Muscle of leg (tissue), 11 donors: Measurements from ENCODE around the gene TLR5. TPM values are rescaled to one million over a fixed set of nuclear protein-coding genes. Genes with fewer than 3 reads are reported as not detected.

Experiments used
- DNase-seq: peaks from one replicate; pipeline ENCODE4 v3.0.0; 2013
- H3K27ac ChIP-seq: one replicate; pipeline ENCODE4 v1.5.1; 2013; ENCODE audit warnings: mild to moderate bottlenecking, low read length, control low read depth
- H3K27me3 ChIP-seq: one replicate; pipeline ENCODE4 v1.6.1; 2013; ENCODE audit warnings: low read length; ENCODE audit not compliant: control insufficient read depth, insufficient read depth
- H3K36me3 ChIP-seq: one replicate; pipeline ENCODE4 v1.6.1; 2013; ENCODE audit warnings: low read length; ENCODE audit not compliant: control insufficient read depth, insufficient read depth
- H3K4me1 ChIP-seq: one replicate; pipeline ENCODE4 v1.6.1; 2013; ENCODE audit warnings: low read length; ENCODE audit not compliant: control insufficient read depth, insufficient read depth
- H3K4me3 ChIP-seq: one replicate; pipeline ENCODE4 v1.5.1; 2013; ENCODE audit warnings: low read length, control low read depth
- H3K9me3 ChIP-seq: replicated peaks from 2 replicates; pipeline ENCODE4 v1.6.1; 2013; ENCODE audit warnings: low read depth, low read length; ENCODE audit not compliant: control insufficient read depth
- WGBS: methylation state at CpG from one replicate; pipeline ENCODE4 v1.1.5; 2013; ENCODE audit warnings: missing lambda C conversion rate; ENCODE audit not compliant: insufficient coverage; 5-methylcytosine and 5-hydroxymethylcytosine counted together
- polyA plus RNA-seq, 8 donors: library from polyadenylated mRNA; unstranded; fragments of 120-200 nt; gene quantifications; one replicate each; pipeline versions ENCODE4 v1.2.1 to v1.2.3, GENCODE V29; 2013; ENCODE audit warnings: inconsistent platforms in 1 of 8, low replicate concordance in 1 of 8; ENCODE audit not compliant: insufficient read length in 8 of 8, insufficient read depth in 1 of 8
- total RNA-seq: library from RNA; stranded (reverse); fragments of 120-200 nt; gene quantifications from one replicate; pipeline ENCODE4 v1.2.4, GENCODE V29; 2013

TLR5 gene
- total and polyA plus RNA-seq, 9 donors = 3.1 to 4.9 (median 3.8) TPM

DNA sequence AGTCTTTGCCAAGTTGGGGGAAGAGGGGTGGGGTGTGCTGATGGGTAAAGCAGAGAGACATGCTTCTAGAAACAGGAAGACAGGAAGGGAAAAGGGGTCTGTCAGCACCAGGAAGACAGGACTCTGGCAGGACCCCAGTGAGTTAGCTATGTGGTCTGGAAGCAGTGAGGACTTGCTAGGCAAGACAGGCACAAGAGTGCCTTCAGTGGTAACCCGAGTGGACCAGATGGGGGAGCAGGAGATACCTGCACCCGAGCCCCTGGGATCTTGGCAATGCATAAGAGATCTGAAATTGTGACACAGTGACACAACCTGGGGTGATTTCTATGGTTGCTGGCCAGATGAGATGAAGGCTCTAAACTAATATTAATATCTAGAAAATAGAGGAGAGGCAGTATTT, 7.0 kb downstream of the TLR5 start:
- 40% methylated on average over 1 of the region's 2 CpGs for WGBS
- H3K4me1 ChIP-seq = peaks cover 36% of the 10 kb centered on the region
- no peaks in the 10 kb centered on the region for H3K9me3 ChIP-seq
- peaks cover 7% of the 10 kb centered on the region for H3K27me3 ChIP-seq
- H3K36me3 ChIP-seq = no peaks in the 10 kb centered on the region
- no peak for DNase-seq
- H3K4me3 ChIP-seq = no peak overlapping the region
- H3K27ac ChIP-seq = peak overlapping the region; percentile 31

DNA sequence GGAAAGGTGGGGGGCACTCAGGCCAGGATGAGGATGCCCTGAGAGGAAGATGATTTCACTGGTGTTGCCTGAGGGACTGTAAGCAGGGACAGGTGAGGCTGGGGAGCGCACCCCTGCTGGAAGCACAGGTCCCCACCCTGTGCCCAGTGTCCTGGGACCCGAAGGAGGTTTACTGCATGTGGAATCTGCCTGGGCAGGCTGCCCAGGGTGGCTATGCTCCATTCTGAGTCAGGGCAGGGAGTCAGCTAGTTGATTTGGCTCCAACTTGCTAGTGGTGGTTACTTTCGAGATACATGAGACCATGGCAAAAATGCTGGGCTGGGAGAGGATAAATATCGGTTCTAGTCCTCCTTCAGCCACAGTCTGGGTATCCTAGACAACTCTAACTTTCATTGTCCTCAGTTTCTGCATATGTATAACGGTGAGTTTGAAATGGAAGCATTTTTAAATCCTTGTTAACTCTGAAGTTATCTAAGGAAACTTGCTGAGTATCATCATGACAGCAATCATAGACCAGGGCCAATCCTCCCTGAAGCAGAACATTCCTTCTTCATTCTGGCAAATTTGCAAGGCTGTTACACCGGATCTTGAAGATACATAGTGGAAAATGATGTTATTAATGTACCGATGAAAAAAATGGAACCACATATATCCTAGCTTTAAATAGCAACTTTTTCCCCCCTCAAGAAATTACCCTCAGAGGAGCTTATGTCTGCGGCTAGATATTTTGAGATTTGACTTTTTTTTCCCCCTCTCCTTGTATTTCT, 7.7 kb downstream of the TLR5 start:
- H3K4me1 ChIP-seq = peaks cover 30% of the 10 kb centered on the region
- H3K27me3 ChIP-seq = peaks cover 7% of the 10 kb centered on the region
- peak overlapping the region; percentile 17 for H3K27ac ChIP-seq
- H3K36me3 ChIP-seq = no peaks in the 10 kb centered on the region
- peak; percentile 63 for DNase-seq
- H3K4me3 ChIP-seq = no peak overlapping the region
- 50% methylated on average over 3 of the region's 8 CpGs for whole genome bisulfite sequencing
- no peaks in the 10 kb centered on the region for H3K9me3 ChIP-seq

DNA sequence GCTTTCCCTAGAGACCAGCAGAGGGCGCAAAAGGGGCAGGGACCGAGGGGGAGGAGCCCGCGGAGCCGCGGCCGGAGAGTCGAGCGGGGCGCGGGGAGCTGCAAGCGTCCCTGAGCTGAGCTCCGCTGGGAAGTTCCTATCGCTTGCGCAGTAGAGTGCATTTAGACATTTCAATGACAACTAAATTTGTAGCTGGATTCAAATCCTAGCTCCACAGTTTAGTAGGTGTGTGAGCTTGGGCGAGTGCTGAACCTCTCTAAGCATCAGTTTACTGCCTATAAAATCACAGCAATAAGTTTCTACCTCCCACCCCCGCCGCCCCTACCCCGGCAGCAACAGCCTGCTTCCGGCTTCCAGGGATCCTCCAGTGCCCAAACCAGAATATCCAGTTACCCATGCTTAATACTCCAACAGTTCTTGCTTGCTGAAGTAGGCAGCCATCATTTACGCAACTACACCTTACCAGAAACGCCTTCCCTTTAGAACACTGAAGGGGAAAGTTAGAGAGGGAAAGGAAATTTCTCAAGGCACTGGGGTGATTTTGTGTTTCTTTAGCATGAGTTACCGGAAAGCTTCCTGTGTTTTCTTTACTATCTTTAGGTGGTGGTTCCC, 9.1 kb downstream of the TLR5 start:
- 2% methylated on average over 17 of the region's 23 CpGs for WGBS
- H3K36me3 ChIP-seq = no peaks in the 10 kb centered on the region
- peaks cover 35% of the 10 kb centered on the region for H3K4me1 ChIP-seq
- peaks cover 10% of the 10 kb centered on the region for H3K27me3 ChIP-seq
- no peaks in the 10 kb centered on the region for H3K9me3 ChIP-seq
- peak overlapping the region; percentile 54 for H3K27ac ChIP-seq
- DNase-seq = peak; percentile 89
- peak overlapping the region; percentile 43 for H3K4me3 ChIP-seq

DNA sequence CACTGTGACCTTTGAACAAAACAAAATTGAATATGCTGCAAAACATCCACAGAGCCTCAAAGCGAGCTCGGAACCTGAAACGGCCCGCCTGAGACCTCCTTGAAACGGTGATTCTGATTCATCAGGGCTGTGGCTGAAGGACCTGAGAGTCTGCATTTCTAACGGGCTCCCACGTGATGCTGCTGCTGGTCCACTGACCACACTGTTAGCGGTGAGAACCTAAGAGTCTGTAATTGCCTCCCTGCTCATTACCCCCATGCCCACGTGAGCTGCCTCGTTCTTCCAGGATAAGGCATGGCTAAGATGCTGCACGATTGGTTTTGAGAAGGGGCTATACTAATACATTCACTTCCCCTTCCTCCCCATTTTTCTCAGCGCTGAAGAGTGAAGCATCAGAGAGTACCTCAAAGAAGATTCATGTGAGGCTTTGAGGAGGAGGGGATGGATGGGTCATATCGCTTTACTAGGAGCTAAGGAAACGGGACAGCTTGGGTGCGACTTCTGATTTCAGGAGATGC, 9.7 kb downstream of the TLR5 start:
- WGBS = 38% methylated on average over 12 of the region's 15 CpGs
- H3K27ac ChIP-seq = no peak overlapping the region
- no peaks in the 10 kb centered on the region for H3K9me3 ChIP-seq
- H3K36me3 ChIP-seq = no peaks in the 10 kb centered on the region
- H3K27me3 ChIP-seq = peaks cover 10% of the 10 kb centered on the region
- peaks cover 36% of the 10 kb centered on the region for H3K4me1 ChIP-seq
- no peak for DNase-seq
- no peak overlapping the region for H3K4me3 ChIP-seq

DNA sequence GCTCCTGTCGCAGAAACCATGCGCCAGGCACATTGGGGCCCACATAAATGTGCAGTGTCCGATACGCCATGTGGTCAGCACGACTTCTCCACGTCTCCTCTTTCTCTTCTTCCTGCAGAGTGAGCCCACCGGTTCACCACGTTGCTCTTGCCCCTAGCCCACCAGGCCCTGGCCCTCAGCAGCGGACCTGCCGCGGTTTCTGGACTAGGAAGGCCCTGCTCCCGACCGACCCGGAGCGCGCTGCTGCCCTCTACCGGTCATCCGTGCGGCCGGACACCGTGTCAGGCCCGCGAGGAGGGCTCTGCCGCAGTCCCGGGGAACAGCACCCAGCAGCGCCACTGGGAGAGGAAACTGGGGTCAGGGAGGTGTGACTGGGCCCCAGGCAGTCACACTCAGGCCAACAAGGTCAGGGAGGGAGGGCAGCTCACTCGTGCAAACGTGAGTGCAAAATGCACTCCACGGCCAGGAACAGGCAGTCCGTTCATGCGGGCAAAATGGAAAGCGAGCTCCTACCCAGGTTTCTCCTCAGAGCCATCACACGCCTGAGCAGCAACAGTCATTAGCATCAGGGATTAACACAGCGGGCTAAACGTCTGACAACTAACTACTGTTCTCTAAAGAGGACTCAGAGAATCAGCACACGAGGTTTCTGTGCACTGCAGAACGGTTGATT, 13.7 kb downstream of the TLR5 start:
- peak; percentile 68 for DNase-seq
- no peaks in the 10 kb centered on the region for H3K9me3 ChIP-seq
- WGBS = 21% methylated on average over 35 of the region's 37 CpGs
- peak overlapping the region; percentile 22 for H3K4me3 ChIP-seq
- no peak overlapping the region for H3K27ac ChIP-seq
- no peaks in the 10 kb centered on the region for H3K36me3 ChIP-seq
- peaks cover 7% of the 10 kb centered on the region for H3K27me3 ChIP-seq
- H3K4me1 ChIP-seq = peaks cover 19% of the 10 kb centered on the region

DNA sequence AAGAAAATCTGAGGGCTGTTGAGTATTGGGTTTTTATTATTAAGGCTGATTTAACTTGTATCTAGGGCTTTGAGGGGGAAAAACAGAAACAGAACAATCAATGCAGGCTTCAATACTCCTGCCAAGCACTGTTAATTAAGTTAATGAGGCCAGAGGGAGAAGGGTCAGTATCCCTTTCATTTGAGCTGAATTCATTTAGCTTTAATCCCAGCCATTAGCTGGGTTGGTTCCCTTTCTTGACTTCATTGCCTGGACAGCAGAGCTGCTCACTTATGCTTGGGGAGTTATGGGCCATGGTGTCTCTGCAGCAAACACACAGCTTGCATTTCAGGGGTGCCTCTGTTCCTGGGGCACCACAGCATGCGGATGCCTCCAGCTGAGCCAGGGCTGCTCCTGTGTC, 16.3 kb downstream of the TLR5 start:
- no peak for DNase-seq
- Histone ChIP-seq H3K4me1 (peaks cover 19% of the 10 kb centered on the region), H3K9me3 (no peaks in the 10 kb centered on the region), H3K4me3 (no peak overlapping the region), H3K27ac (no peak overlapping the region), H3K27me3 (peaks cover 2% of the 10 kb centered on the region), H3K36me3 (no peaks in the 10 kb centered on the region)
- no CpG with 5 or more reads among the region's 1 CpG for WGBS

DNA sequence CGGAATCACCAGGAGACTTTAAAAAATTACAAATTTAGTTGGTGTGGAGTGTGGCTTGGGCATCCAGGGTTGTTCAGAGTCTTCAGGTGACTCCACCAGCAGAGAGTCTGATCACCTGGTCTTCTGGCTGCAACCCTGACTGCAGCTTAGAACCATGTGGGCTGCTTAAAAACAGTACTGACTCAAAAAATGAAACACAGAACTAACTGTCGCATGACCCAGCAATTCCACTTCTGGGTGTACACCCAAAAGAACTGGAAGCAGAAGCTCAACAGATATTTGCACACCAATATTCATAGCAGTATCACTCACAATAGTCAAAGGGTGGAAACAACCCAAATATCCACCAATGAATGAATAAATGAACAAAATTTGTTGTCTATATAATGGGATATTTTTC, 17.3 kb downstream of the TLR5 start:
- Histone ChIP-seq H3K27ac (no peak overlapping the region), H3K36me3 (no peaks in the 10 kb centered on the region), H3K9me3 (no peaks in the 10 kb centered on the region), H3K4me1 (peaks cover 19% of the 10 kb centered on the region), H3K4me3 (no peak overlapping the region), H3K27me3 (peaks cover 2% of the 10 kb centered on the region)
- DNase-seq = no peak
- 100% methylated on average over 1 of the region's 2 CpGs for WGBS

DNA sequence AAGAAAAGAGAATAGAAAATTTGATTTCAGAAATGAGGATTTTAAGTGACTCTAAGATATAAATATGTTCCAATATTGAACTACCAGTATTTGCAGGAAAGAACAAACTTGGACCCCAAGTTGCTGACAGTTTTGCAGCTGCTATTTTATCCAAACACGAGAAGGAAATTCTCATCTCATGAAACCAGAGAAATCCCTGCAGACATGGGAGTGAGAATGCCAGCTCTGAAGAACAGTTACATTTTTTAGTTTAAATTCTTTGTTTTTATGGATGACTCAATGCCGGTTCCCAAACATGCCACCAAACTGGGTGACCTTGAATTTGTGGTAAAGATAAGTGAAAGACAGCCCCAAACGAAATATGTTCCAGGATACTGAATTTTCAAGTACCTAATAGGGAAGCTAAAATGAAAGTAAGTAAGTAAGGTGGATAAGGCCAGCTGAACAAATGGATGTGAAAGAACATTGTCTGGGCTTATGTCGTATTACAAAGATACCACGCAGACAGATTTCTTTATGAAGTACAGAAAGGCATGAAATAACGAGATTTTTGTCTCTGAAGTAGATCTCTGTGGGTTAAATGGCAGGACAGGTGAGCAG, 19.9 kb downstream of the TLR5 start:
- DNase-seq = peak; percentile 87
- no peaks in the 10 kb centered on the region for H3K36me3 ChIP-seq
- H3K9me3 ChIP-seq = no peaks in the 10 kb centered on the region
- no peak overlapping the region for H3K4me3 ChIP-seq
- H3K27ac ChIP-seq = peak overlapping the region; percentile 86
- no peaks in the 10 kb centered on the region for H3K27me3 ChIP-seq
- WGBS = 35% methylated on average over 4 of the region's 6 CpGs
- H3K4me1 ChIP-seq = peaks cover 10% of the 10 kb centered on the region

DNA sequence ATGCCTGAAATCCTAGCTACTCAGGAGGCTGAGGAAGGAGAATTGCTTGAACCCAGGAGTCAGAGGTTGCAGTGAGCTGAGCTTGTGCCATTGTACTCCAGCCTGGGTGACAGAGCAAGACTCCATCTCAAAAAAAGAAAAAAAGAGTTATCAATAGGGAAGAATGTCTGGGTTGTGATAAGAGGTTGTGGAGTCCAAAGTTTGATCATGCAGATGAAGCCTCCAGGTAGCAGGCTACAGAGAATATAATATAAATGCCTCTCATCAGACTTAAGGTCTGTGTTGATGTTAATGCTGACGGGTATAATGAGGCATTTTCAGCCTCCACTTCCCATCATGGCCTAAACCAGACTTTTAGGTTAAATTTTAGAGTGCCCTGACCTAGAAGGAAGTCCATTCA, 24.6 kb downstream of the TLR5 start:
- Histone ChIP-seq H3K4me1 (peaks cover 10% of the 10 kb centered on the region), H3K27ac (no peak overlapping the region), H3K27me3 (no peaks in the 10 kb centered on the region), H3K4me3 (no peak overlapping the region), H3K36me3 (no peaks in the 10 kb centered on the region), H3K9me3 (no peaks in the 10 kb centered on the region)
- no CpG with 5 or more reads among the region's 1 CpG for WGBS
- no peak for DNase-seq

DNA sequence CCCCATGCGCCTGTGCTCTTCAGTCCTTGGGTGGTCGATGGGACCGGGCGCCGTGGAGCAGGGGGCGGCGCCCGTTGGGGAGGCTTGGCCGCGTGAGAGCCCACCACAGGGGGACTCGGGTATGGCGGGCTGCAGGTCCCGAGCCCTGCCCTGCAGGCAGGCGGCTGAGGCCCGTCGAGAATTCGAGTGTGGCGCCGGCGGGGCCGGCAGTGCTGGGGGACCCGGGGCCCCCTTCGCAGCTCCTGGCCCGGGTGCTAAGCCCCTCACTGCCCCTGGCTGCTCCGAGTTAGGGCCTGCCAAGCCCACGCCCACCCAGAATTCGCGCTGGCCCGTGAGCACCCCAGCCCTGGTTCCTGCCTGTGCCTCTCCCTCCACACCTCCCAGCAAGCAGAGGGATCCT, 26.1 kb downstream of the TLR5 start:
- no peaks in the 10 kb centered on the region for H3K27me3 ChIP-seq
- H3K36me3 ChIP-seq = no peaks in the 10 kb centered on the region
- H3K9me3 ChIP-seq = no peaks in the 10 kb centered on the region
- no peak overlapping the region for H3K27ac ChIP-seq
- H3K4me1 ChIP-seq = peaks cover 4% of the 10 kb centered on the region
- WGBS = 93% methylated on average over 29 of the region's 29 CpGs
- DNase-seq = no peak
- H3K4me3 ChIP-seq = no peak overlapping the region
